IPS-NIHi7 (cell line): Measurements from ENCODE around the gene NCAPG2.

ENCODE experiments used
- DNase-seq: peaks from one replicate; pipeline ENCODE4 v3.0.0; 2012; ENCODE audit warnings: mixed read lengths; ENCODE audit errors: extremely low spot score

Gene NCAPG2

GRCh38 chr7:158733220-158733519 is 28.6 kb upstream of the NCAPG2 start:
- DNase-seq = no peak

DNA sequence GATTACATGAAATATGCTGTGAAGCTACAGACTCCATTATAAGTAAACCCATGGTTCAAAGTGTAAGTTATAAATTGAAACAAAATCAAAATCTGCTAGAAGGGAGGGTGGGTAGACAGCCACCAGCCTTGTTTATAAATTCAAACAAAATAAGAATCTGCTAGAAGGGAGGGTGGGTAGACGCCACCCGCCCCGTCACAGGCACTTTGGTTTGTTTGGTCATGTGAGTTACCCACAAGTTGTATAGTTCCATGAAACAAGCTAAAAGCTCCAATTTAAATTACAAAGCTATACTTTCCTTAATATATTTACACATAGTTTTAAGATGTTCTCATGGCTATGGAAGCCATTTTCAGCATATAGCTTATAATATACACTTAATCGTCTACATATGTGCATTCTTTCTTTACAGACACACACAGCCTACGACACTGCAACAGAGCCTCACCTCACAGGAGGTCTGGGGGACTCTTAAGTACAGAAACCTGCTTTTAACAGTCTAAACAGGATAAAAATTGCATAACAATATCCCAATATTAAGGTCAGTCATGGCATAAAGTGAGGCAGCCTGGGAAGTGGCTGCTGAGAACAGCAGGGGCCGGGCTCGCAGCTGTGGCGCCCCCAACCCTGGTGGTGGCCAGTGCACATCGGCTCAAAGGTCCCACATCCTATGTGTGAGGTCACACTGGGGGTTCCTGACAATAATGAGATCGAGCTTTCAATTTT is 28.1 kb upstream of the NCAPG2 start:
- peak; percentile 55 for DNase-seq

- DNase-seq = no peak
These were observed 27.2 kb upstream of the NCAPG2 start for GRCh38 chr7:158731761-158732160.

DNA sequence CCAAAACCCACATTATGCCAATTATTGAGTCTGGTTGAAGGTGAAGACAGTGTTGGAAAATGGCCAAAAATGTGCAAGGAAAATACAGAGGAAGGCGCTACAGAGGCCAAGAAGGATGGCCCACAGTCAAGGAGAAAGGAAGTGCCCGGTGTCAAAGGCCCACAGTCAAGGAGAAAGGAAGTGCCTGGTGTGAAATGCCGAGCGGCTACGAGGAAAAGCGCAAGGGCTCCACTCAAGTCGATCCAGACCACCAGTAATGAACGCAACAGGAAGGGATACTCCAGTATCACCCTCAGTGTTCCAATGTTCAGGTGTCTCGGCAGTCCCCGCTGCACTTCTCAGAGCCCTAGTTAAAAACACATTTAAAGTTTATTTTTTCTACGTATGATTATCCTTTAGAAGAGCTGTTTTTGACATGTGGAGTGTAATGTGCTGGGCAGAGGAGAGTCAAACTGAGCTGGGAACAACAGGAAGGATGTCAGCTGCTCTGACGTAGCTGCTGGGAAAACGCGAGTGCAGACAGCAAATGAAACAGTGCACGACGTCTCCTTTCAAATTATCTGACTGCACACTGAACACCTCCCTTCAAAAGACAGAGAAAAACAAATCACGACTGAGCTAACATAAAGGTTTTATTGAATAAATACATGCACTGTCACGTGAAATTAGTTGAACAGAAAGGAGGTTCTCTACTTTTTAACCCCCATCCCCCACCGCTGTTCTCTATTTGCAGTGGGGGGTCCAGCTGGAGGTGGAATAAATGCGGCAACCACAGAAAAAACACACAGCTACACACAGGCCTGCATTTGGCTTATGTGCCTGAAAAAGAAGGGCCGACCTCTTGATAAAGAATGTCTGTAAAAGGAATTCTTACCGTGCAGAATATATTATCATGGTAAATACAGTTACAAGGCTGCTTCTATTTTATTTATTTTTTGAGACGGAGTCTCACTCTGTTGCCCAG is 26.1 kb upstream of the NCAPG2 start:
- DNase-seq = no peak

GRCh38 chr7:158729646-158730382 is 25.2 kb upstream of the NCAPG2 start:
- no peak for DNase-seq

DNA sequence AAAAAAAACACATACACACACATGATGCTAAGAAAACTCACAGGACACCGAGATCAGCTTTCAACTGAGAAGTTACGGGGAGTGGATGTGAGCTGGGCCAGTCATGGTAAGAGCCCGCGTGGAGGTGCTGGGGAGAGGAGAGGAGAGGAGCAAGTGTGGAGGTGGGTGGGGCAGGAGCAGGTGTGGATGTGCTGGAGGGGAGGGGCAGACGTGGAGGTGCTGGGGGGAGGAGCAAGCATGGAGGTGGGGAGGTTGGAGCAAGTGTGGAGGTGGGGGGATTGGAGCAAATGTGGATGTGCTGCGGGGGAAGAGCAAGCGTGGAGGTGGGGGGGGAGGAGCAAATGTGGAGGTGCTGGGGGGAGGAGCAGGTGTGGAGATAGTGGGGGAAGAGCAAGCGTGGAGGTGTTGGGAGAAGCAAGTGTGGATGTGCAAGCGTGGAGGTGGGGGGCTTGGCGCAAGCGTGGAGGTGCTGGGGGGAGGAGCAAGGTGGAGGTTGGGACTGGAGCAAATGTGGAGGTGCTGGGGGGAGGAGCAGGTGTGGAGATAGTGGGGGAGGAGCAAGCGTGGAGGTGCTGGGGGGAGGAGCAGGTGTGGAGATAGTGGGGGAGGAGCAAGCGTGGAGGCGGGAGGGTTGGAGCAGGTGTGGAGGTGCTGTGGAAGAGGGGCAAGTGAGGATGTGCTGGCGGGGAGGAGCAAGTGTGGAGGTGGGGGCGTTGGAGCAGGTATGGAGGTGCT is 24.5 kb upstream of the NCAPG2 start:
- no peak for DNase-seq

DNA sequence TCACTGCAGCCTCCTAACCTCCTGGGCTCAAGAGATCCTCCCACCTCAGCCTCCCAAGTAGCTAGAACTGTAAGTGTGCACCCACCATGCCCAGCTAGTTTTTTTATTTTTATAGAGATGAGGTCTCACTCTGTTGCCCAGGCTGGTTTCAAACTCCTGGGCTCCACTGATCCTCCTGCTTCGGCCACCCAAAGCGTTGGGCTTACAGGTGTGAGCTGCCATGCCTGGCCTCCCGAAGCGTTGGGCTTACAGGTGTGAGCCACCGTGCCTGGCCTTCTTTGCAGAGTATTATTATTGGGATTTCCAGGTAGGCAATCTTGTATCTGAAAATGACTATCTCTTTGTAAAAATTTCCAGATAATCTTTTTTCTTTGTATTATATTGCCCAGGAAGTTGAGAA is 23.1 kb upstream of the NCAPG2 start:
- no peak for DNase-seq

GRCh38 chr7:158726277-158726807 is 21.7 kb upstream of the NCAPG2 start:
- DNase-seq = no peak

GRCh38 chr7:158725506-158725800 is 20.8 kb upstream of the NCAPG2 start:
- DNase-seq = no peak

- DNase-seq = no peak
These were observed 20.3 kb upstream of the NCAPG2 start for GRCh38 chr7:158724658-158725505.

DNA sequence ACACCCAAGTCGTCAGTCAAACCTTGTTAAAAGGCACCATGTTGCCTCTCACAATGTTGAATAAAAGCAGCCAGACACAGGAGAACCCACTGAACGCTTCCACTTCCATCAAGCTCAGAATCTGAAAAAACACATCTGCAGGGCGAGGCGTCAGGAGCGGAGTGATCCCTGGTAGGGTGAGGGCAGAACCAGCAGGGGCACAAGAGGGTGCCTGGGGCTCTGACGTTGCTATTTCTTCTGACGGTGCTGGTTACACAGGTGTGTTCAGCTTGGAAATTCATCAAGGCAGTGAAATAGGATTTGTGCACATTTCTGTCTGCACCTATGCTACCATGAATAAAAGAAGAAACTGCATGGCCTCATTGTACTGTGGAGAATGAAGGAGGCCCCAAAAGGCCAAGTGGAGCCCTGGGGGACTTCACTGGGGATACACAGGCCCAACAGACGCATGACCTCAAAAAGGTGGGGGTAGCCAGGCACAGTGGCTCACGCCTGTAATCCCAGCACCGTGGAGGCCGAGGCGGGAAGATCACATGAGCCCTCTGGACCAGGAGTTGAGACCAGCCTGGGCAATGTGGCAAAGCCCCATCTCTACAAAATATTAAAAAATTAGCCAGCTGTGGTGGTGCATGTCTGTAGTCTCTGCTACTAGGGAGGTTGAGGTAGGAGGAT is 19.2 kb upstream of the NCAPG2 start:
- DNase-seq = no peak

GRCh38 chr7:158723266-158723665 is 18.7 kb upstream of the NCAPG2 start:
- DNase-seq = no peak

DNA sequence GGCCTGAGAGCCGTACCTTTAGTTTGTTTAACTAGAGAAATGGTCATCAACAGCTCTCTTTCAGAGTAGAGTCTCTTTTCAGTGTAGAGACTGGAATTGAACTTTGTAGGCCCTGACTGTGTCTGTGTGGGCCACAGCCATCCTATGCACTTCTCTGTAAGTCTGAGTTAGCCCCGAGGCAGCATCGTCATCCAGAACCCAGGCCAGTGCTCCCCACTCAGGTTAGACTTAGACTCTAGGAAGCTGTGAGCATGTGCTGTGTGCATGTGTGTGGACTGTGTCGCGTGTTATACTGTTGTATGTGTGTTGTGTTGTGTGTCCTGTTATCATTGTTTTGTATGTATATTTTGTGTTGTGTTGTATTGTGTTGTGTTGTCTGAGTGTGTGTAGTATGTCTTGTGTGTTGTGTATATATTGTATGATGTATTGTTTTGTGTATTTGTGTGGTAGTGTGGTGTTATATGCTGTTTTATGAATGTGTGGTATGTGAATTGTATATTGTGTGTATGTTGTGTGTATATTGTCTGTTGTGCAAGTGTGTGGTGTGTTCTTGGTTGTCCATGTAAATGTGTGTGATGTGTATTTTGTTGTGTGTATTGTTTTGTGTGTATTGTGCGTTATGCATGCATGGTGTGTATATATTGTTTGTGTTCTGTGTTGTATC is 18.1 kb upstream of the NCAPG2 start:
- no peak for DNase-seq

DNA sequence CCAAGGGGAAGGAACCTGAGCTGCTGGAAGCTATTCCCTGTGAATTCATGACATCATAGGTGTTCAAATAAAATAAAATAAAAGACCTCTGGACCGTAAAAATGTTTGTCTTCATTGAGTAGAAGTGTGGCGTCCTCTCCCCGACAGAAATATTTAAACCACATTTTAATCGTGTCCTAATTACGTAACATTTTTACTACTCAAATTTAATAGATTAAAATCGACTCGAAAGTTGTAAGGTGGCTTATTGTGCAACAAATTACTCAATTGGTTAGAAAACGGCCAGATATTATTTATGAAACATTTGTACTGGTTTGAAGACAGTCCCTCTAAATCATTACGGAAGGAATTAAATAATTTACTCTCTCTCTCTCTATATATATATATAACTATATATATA is 15.5 kb upstream of the NCAPG2 start:
- DNase-seq = no peak

- no peak for DNase-seq
These were observed 12.2 kb upstream of the NCAPG2 start for GRCh38 chr7:158716802-158717201.

GRCh38 chr7:158710651-158711102 is 6.1 kb upstream of the NCAPG2 start:
- DNase-seq = no peak

DNA sequence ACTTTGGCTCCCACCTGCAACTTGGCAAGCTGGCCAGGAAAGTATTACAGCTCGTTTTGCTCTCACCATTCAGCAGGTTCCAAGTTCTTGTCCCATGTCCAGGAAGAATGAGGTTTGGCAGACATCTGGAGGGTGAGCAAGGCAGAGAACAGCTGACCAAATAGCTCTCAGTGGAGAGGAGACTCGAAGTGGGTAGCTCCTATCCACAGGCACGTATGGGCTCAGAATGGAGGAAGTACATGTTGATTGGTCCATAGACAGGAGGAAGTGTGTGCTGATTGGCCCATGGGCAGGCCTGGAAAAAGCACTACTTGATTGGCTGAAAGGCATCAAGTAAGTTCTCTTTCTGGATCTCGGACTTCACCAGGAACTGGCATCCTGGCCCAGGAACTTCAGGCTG is 3.0 kb upstream of the NCAPG2 start:
- DNase-seq = no peak

DNA sequence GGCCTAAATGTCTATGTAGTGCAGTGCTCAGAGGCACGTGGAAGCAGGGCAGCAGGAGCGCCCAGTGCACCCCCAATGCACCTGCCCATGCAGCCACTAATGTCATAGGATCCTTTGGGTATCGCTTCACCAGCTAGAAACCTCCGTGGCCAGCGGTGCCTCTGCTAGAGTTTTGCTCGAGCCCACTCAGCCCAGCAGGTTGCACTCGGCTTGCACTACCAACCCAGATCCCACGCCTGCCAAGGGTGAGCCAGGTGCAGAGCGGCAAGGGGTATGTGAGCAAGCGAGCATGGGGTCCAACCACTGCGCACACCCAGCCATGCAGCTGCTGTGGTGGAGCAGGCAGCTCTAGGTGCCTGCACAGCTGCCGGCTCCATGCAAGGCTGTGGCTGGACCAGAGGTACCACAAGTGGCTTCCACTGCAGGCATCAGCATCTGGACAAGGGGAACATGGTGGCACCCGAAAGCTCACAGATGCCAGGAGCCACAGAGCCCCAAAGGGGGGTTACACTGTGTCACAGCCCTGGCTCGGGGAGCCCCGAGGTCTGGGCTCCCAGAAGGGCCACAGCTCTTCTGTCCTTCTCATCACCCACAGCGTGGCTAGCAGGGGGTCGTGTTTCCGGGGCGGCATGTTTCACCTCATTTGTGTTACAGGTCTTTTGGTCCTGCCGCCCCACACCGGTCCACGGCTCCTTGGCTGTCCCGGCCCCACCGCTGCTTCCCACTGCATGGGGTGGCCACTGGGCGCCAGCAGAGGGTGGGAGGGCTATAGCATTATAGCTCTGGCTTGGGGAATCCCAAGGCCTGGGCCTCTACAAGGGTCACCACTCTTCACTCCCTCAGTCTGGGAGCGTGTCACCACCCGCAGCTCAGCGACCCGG is 2.3 kb upstream of the NCAPG2 start:
- no peak for DNase-seq

GRCh38 chr7:158706273-158706704 is 1.7 kb upstream of the NCAPG2 start:
- DNase-seq = no peak
